Esophagus muscularis mucosa (tissue), 4 donors: ENCODE results near the gene IFIT5. TPM values are rescaled to one million over a fixed set of nuclear protein-coding genes. Genes with fewer than 3 reads are reported as not detected.
"Not testable (repeated sequence)": the region's sequence is repeated elsewhere in the genome, so short reads cannot be mapped to it uniquely, and the experiment has no call there.

Experiments used
- DNase-seq: peaks from one replicate; pipeline ENCODE4 v3.0.0-alpha.2; 2017; ENCODE audit errors: extremely low spot score
- H3K27ac ChIP-seq, 4 donors: fragments of 200-600 bp; sonication (generic); replicated peaks in 1 of 4; 1 replicate in 3 of 4; 2 replicates in 1 of 4; pipeline ENCODE4 v1.5.1; 2016 to 2019; ENCODE audit warnings: mild to moderate bottlenecking in 1 of 4
- H3K27me3 ChIP-seq, 4 donors: fragments of 200-600 bp; sonication (generic); one replicate each; pipeline versions ENCODE4 v1.5.1 to v1.6.0; 2016 to 2019
- H3K36me3 ChIP-seq, 4 donors: fragments of 200-600 bp; sonication (generic); one replicate each; pipeline ENCODE4 v1.5.1; 2016 to 2019
- H3K4me1 ChIP-seq, 4 donors: fragments of 200-600 bp; sonication (generic); one replicate each; pipeline ENCODE4 v1.5.1; 2016 to 2019
- H3K4me3 ChIP-seq, 4 donors: fragments of 200-600 bp; sonication (generic); 1 replicate in 2 of 4; 2 replicates in 2 of 4; pipeline ENCODE4 v1.5.1; 2016 to 2019; ENCODE audit warnings: mild to moderate bottlenecking in 4 of 4, moderate library complexity in 1 of 4
- H3K9me3 ChIP-seq, 4 donors: fragments of 200-600 bp; sonication (generic); 1 replicate in 3 of 4; 2 replicates in 1 of 4; pipeline ENCODE4 v1.5.1; 2016 to 2019
- CTCF ChIP-seq, 3 experiments: fragments of 200-600 bp in 2 of 3; fragments of 450-650 bp in 1 of 3; sonication (generic) in 2 of 3; IDR thresholded peaks; one replicate each; pipeline ENCODE4 v1.5.1; 2017 to 2019; ENCODE audit warnings: antibody characterized with exemption in 3 of 3, mild to moderate bottlenecking in 2 of 3, moderate library complexity in 1 of 3
- EP300 ChIP-seq: sonication (generic); formaldehyde crosslinking; IDR thresholded peaks from one replicate; pipeline ENCODE4 v1.6.1; 2017; ENCODE audit warnings: antibody characterized with exemption
- POLR2A ChIP-seq: fragments of 450-650 bp; IDR thresholded peaks from one replicate; pipeline ENCODE4 v1.6.1; 2017; ENCODE audit warnings: antibody characterized with exemption, moderate library complexity, mild to moderate bottlenecking, low read depth
- POLR2AphosphoS5 ChIP-seq, 2 donors: sonication (generic); formaldehyde crosslinking; IDR thresholded peaks; one replicate each; pipeline ENCODE4 v1.6.1; 2017; ENCODE audit warnings: antibody characterized with exemption in 2 of 2
- WGBS: methylation state at CpG from one replicate; pipeline ENCODE4 v1.1.5; 2018; 5-methylcytosine and 5-hydroxymethylcytosine counted together
- intact Hi-C: fragments of 100-400 bp; cut with DNase I; formaldehyde crosslinking; loops from one replicate; pipeline ENCODE4 v1.15.1; 2023
- total RNA-seq, 4 donors: library from RNA; depleted of rRNA; stranded (reverse); fragments of >200 nt; gene quantifications; one replicate each; pipeline versions ENCODE4 v1.1.0 to v1.2.1, GENCODE V29; 2016

Gene IFIT5
- total RNA-seq, 4 donors from 2014 or later = 13.0 to 23.3 (median 19.1) TPM

GRCh38 chr10:89438525-89438924, 24.2 kb downstream of the IFIT5 start:
- H3K4me1 ChIP-seq = no peaks in the 10 kb centered on the region
- no peak for DNase-seq
- H3K27ac ChIP-seq = no peak overlapping the region
- H3K9me3 ChIP-seq = no peaks in the 10 kb centered on the region
- intact Hi-C loops = no loop called here
- no peaks in the 10 kb centered on the region for H3K36me3 ChIP-seq
- TF ChIP-seq EP300 (no peak), CTCF (IDR thresholded peaks at IDR 0.05) (no peak), POLR2A (no peak), POLR2AphosphoS5 (IDR thresholded peaks at IDR 0.05) (no peak)
- H3K27me3 ChIP-seq = no peaks in the 10 kb centered on the region
- 95% methylated on average over 4 of the region's 4 CpGs for WGBS
- no peak overlapping the region for H3K4me3 ChIP-seq

DNA sequence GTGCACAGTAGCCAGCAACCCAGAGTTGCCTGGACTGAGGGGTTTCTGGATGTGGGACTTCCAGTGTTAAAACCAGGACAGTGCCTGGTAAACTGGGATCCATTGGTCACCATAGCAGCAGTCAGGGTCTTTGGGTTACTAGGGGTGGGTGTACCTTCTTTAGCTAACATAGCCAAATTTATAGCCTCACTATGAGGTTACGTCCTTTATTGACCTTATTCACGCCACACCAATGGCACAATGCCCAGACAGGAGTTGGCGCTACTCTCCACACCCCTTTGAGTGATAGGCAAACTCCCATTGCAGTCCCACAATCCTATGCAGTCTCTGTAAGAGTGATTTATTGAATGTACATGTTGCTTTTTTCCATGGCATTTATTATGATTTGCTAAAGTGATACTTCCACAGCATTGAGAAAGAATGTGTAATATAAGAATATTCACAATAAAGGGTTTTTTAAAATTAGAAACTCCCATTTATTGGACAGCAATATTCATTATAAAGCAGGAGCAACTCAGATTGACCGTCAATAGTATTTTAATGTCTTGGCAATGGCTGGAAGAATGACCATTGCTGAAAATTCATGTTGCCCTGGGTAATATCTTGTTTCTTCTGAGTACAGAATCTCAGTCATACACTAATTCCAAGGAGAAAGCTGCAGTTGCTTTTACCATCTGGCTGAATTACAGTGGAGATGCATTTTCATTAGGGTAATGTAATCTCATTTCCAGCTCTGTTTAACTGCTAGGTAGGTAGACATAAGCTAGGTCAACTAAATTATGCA, 26.1 kb downstream of the IFIT5 start:
- intact Hi-C loops = no loop called here
- H3K27me3 ChIP-seq = no peaks in the 10 kb centered on the region
- no peak for DNase-seq
- 70% methylated on average over 4 of the region's 4 CpGs for WGBS
- no peak overlapping the region for H3K4me3 ChIP-seq
- H3K36me3 ChIP-seq = peaks cover 0 to 6% (median 0%) of the 10 kb centered on the region in 4 donors
- no peaks in the 10 kb centered on the region for H3K4me1 ChIP-seq
- no peak overlapping the region for H3K27ac ChIP-seq
- H3K9me3 ChIP-seq = peaks cover 0 to 3% (median 0%) of the 10 kb centered on the region in 4 donors
- TF ChIP-seq EP300 = no peak
- TF ChIP-seq POLR2A = no peak
- TF ChIP-seq POLR2AphosphoS5 (IDR thresholded peaks at IDR 0.05) = no peak
- TF ChIP-seq CTCF (IDR thresholded peaks at IDR 0.05) = no peak

GRCh38 chr10:89442289-89442688, 27.9 kb downstream of the IFIT5 start:
- intact Hi-C loops = no loop called here

GRCh38 chr10:89444819-89445218, 30.5 kb downstream of the IFIT5 start:
- H3K4me3 ChIP-seq, H3K4me1 ChIP-seq, H3K36me3 ChIP-seq, H3K9me3 ChIP-seq, H3K27ac ChIP-seq, intact Hi-C loops, DNase-seq, H3K27me3 ChIP-seq: not testable (repeated sequence)
- 100% methylated on average over 1 of the region's 7 CpGs for WGBS

More at GRCh38 chr10:89442289-89442688, 27.9 kb downstream of the IFIT5 start:
- WGBS = 87% methylated on average over 1 of the region's 1 CpG
- no peak overlapping the region for H3K27ac ChIP-seq
- DNase-seq = no peak
- no peak overlapping the region for H3K4me3 ChIP-seq
- no peak for TF ChIP-seq POLR2A
- no peak for TF ChIP-seq EP300
- H3K9me3 ChIP-seq = peaks cover 0 to 3% (median 0%) of the 10 kb centered on the region in 4 donors
- no peaks in the 10 kb centered on the region for H3K4me1 ChIP-seq
- H3K36me3 ChIP-seq = peaks cover 0 to 6% (median 0%) of the 10 kb centered on the region in 4 donors
- no peaks in the 10 kb centered on the region for H3K27me3 ChIP-seq

DNA sequence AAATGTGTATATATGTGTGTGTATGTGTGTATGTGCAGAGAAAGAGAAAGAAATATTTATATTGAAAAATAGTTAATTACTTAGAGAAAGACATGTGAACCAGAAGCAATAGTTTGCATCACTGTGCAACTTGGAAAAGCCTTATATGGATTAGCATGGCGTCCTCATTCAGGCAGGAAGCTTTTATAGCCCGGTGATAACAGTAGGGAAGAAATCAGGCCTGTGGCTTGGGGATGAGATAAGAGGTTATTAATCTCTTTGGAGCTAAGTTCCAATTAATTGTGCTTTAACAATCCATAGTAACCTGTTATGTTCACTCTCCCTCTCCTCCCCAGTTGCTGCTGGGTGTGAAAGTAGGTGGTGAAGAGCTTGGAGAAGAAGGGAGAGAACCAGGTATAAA, 36.5 kb downstream of the IFIT5 start:
- no peaks in the 10 kb centered on the region for H3K27me3 ChIP-seq
- H3K9me3 ChIP-seq = no peaks in the 10 kb centered on the region
- no peaks in the 10 kb centered on the region for H3K36me3 ChIP-seq
- DNase-seq = no peak
- no peaks in the 10 kb centered on the region for H3K4me1 ChIP-seq
- intact Hi-C loops = no loop called here
- 89% methylated on average over 2 of the region's 2 CpGs for WGBS
- no peak overlapping the region for H3K27ac ChIP-seq
- H3K4me3 ChIP-seq = no peak overlapping the region
- TF ChIP-seq EP300 = no peak
- no peak for TF ChIP-seq POLR2A
- TF ChIP-seq CTCF (IDR thresholded peaks at IDR 0.05) = no peak
- no peak for TF ChIP-seq POLR2AphosphoS5 (IDR thresholded peaks at IDR 0.05)

DNA sequence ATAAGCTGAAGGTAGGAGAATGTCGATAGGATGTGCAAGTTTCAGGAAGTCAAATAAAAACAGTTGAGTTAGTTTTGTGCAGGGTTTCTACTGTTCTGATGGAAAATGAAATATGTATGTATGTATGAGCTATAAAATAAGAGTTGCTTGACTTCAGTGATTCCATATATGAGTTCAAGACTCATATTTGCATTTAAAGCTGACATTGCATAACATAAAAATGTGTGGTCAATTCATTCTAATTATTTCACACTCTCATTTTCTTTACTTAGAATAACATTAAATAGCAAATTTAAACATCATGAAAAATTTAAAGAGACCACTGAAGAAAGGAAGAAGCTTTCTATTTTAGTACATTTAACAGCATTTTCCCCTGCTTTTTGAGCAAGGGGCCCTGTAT, 37.8 kb downstream of the IFIT5 start:
- Histone ChIP-seq H3K36me3 (no peaks in the 10 kb centered on the region), H3K27ac (no peak overlapping the region), H3K27me3 (no peaks in the 10 kb centered on the region), H3K4me3 (no peak overlapping the region), H3K9me3 (no peaks in the 10 kb centered on the region), H3K4me1 (no peaks in the 10 kb centered on the region)
- no peak for DNase-seq
- TF ChIP-seq CTCF (IDR thresholded peaks at IDR 0.05) (no peak), EP300 (no peak), POLR2AphosphoS5 (IDR thresholded peaks at IDR 0.05) (no peak), POLR2A (no peak)
- intact Hi-C loops = no loop called here
- 79% methylated on average over 1 of the region's 1 CpG for WGBS
